H9 (cell line): ENCODE measurements around the gene TIAM2. TPM values are rescaled to one million over a fixed set of nuclear protein-coding genes. Genes with fewer than 3 reads are reported as not detected.

Experiments used
- DNase-seq: peaks from one replicate; pipeline ENCODE4 v3.0.0-alpha.2; 2017
- H2AFZ ChIP-seq: one replicate; pipeline ENCODE4 v1.6.1; 2013; ENCODE audit warnings: mild to moderate bottlenecking, low read length, control low read depth, moderate library complexity
- H2AK5ac ChIP-seq: 2 replicates; pipeline ENCODE4 v1.6.1; 2013; ENCODE audit warnings: low read length, control low read depth, mixed read lengths; ENCODE audit not compliant: insufficient read length
- H2BK120ac ChIP-seq: one replicate; pipeline ENCODE4 v1.6.1; 2013; ENCODE audit warnings: low read depth, mild to moderate bottlenecking, low read length, control low read depth, inconsistent platforms; ENCODE audit not compliant: poor library complexity, severe bottlenecking
- H2BK12ac ChIP-seq: 2 replicates; pipeline ENCODE4 v1.6.1; 2013; ENCODE audit warnings: low read length, control low read depth, mixed read lengths, low read depth; ENCODE audit not compliant: insufficient read length
- H2BK15ac ChIP-seq: 2 replicates; pipeline ENCODE4 v1.6.1; 2013; ENCODE audit warnings: low read depth, low read length, control low read depth
- H2BK20ac ChIP-seq: one replicate; pipeline ENCODE4 v1.6.1; 2013; ENCODE audit warnings: low read depth, mild to moderate bottlenecking, low read length, control low read depth, inconsistent platforms; ENCODE audit not compliant: poor library complexity, severe bottlenecking
- H2BK5ac ChIP-seq: 2 replicates; pipeline ENCODE4 v1.6.1; 2013; ENCODE audit warnings: low read length, control low read depth, mixed read lengths; ENCODE audit not compliant: insufficient read length
- H3K14ac ChIP-seq: 2 replicates; pipeline ENCODE4 v1.6.1; 2013; ENCODE audit warnings: low read length, control low read depth; ENCODE audit not compliant: insufficient read depth
- H3K18ac ChIP-seq: 2 replicates; pipeline ENCODE4 v1.6.1; 2013; ENCODE audit warnings: low read depth, mild to moderate bottlenecking, mixed read lengths, low read length, control low read depth; ENCODE audit not compliant: insufficient read length
- H3K23ac ChIP-seq: 2 replicates; pipeline ENCODE4 v1.6.1; 2013; ENCODE audit warnings: low read length, control low read depth, mixed read lengths, low read depth; ENCODE audit not compliant: insufficient read length
- H3K23me2 ChIP-seq: 2 replicates; pipeline ENCODE4 v1.6.1; 2013; ENCODE audit warnings: low read depth, mild to moderate bottlenecking, mixed read lengths, low read length, control low read depth; ENCODE audit not compliant: insufficient read length, poor library complexity, severe bottlenecking
- H3K27ac ChIP-seq: 2 replicates; pipeline ENCODE4 v1.5.1; 2013; ENCODE audit warnings: low read length, control low read depth, mixed read lengths, low read depth; ENCODE audit not compliant: insufficient read length
- H3K27me3 ChIP-seq: 2 replicates; pipeline ENCODE4 v1.6.1; 2013; ENCODE audit warnings: low read length, control low read depth, inconsistent platforms; ENCODE audit not compliant: insufficient read depth
- H3K4ac ChIP-seq: 2 replicates; pipeline ENCODE4 v1.6.1; 2013; ENCODE audit warnings: low read depth, mild to moderate bottlenecking, control low read depth, inconsistent platforms, low read length, moderate library complexity
- H3K4me1 ChIP-seq: 2 replicates; pipeline ENCODE4 v1.6.1; 2013; ENCODE audit warnings: low read length, control low read depth, inconsistent platforms; ENCODE audit not compliant: insufficient read depth
- H3K4me2 ChIP-seq: 2 replicates; pipeline ENCODE4 v1.6.1; 2013; ENCODE audit warnings: low read length, control low read depth, mixed read lengths; ENCODE audit not compliant: insufficient read length, insufficient read depth
- H3K56ac ChIP-seq: 2 replicates; pipeline ENCODE4 v1.6.1; 2013; ENCODE audit warnings: low read depth, mild to moderate bottlenecking, mixed read lengths, low read length, control low read depth; ENCODE audit not compliant: insufficient read length
- H3K79me1 ChIP-seq: 2 replicates; pipeline ENCODE4 v1.6.1; 2013; ENCODE audit warnings: low read depth, mild to moderate bottlenecking, moderate library complexity, low read length, control low read depth, inconsistent platforms; ENCODE audit not compliant: insufficient read depth, poor library complexity, severe bottlenecking
- H3K79me2 ChIP-seq: 2 replicates; pipeline ENCODE4 v1.6.1; 2013; ENCODE audit warnings: low read length, control low read depth, inconsistent platforms; ENCODE audit not compliant: insufficient read depth
- H3K9ac ChIP-seq: 2 replicates; pipeline ENCODE4 v1.6.1; 2013; ENCODE audit warnings: low read length, control low read depth, mixed read lengths; ENCODE audit not compliant: insufficient read length; ENCODE audit errors: extremely low read depth
- H3K9me3 ChIP-seq: one replicate; pipeline ENCODE4 v1.6.1; 2013; ENCODE audit warnings: low read depth, low read length, inconsistent platforms; ENCODE audit not compliant: control insufficient read depth
- H3T11ph ChIP-seq: one replicate; pipeline ENCODE4 v1.6.1; 2013; ENCODE audit warnings: mild to moderate bottlenecking, low read length, control low read depth, inconsistent platforms
- H4K20me1 ChIP-seq: one replicate; pipeline ENCODE4 v1.6.1; 2013; ENCODE audit not compliant: control insufficient read depth, insufficient read length, insufficient read depth
- H4K5ac ChIP-seq: 2 replicates; pipeline ENCODE4 v1.6.1; 2013; ENCODE audit warnings: low read depth, mild to moderate bottlenecking, mixed read lengths, low read length, control low read depth; ENCODE audit not compliant: insufficient read length
- H4K8ac ChIP-seq: replicated peaks from 2 replicates; pipeline ENCODE4 v1.6.1; 2013; ENCODE audit warnings: low read length, control low read depth, mixed read lengths, low read depth; ENCODE audit not compliant: insufficient read length
- H4K91ac ChIP-seq: 2 replicates; pipeline ENCODE4 v1.6.1; 2013; ENCODE audit warnings: low read depth, mild to moderate bottlenecking, moderate library complexity, mixed read lengths, low read length, control low read depth; ENCODE audit not compliant: insufficient read length
- H3K27ac Mint-ChIP-seq, 3 experiments: 2 replicates in 2 of 3; 3 replicates in 1 of 3; pipeline ENCODE4 v1.8.0; 2020 to 2021; ENCODE audit warnings: mixed read lengths in 3 of 3, mild to moderate bottlenecking in 1 of 3, moderate library complexity in 1 of 3
- H3K27me3 Mint-ChIP-seq: 2 replicates; pipeline ENCODE4 v1.8.0; 2021; ENCODE audit warnings: low read depth, mild to moderate bottlenecking, moderate library complexity, mixed read lengths
- H3K36me3 Mint-ChIP-seq, 3 experiments: 2 replicates in 2 of 3; 3 replicates in 1 of 3; pipeline ENCODE4 v1.8.0; 2020 to 2021; ENCODE audit warnings: low read depth in 3 of 3, mixed read lengths in 3 of 3; ENCODE audit not compliant: insufficient read depth in 1 of 3
- H3K4me1 Mint-ChIP-seq, 2 experiments: 2 replicates each; pipeline ENCODE4 v1.8.0; 2020; ENCODE audit warnings: mixed read lengths in 2 of 2
- H3K4me3 Mint-ChIP-seq, 2 experiments: 2 replicates in 1 of 2; 3 replicates in 1 of 2; pipeline ENCODE4 v1.8.0; 2020 to 2021; ENCODE audit warnings: mild to moderate bottlenecking in 2 of 2, mixed read lengths in 2 of 2, moderate library complexity in 1 of 2
- H3K9me3 Mint-ChIP-seq, 2 experiments: 2 replicates in 1 of 2; 3 replicates in 1 of 2; pipeline ENCODE4 v1.8.0; 2020; ENCODE audit warnings: mild to moderate bottlenecking in 2 of 2, mixed read lengths in 2 of 2, moderate library complexity in 1 of 2
- WGBS: extraction: QIAGEN DNeasy Blood & Tissue Kit; methylation state at CpG from one replicate; pipeline ENCODE4 v1.1.7; 2013; ENCODE audit warnings: missing lambda C conversion rate, low lambda C conversion rate, mixed read lengths; ENCODE audit not compliant: insufficient read length; ENCODE audit errors: extremely low coverage; 5-methylcytosine and 5-hydroxymethylcytosine counted together
- total RNA-seq: library from RNA; stranded (reverse); gene quantifications from 2 replicates; pipeline ENCODE4 v1.2.1, GENCODE V29; 2021
- TF ChIP-seq, protein P1 (sequence below): fragments of 200-600 bp; sonication (generic); conservative IDR thresholded peaks from 3 replicates; pipeline ENCODE4 v1.8.0; 2021; ENCODE audit warnings: antibody characterized with exemption, mild to moderate bottlenecking

The TIAM2 gene
- total RNA-seq, 1 experiment from 2014 or later: 6.3 TPM

DNA sequence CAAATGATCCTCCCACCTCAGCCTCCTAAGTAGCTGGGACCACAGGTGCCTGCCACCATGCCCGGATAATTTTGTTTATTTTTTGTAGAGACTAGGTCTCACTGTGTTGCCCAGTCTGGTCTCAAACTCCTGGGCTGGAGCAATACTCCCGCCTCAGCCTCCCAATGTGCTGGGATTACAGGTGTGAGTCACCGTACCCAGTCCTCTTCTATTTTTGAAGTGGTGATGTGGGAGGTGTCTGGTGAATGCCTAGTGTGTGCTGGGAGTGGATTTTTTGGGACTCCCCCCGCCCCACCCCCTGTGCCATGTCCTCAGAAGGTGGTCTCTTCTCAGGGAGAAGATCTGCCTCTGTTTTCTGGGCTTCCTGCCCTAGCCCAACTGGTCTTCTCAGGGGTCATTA lies 220.8 kb downstream of the TIAM2 start:
- Histone ChIP-seq H3K18ac (no peak overlapping the region), H3T11ph (no peak overlapping the region), H3K23me2 (no peaks in the 10 kb centered on the region), H3K4me2 (no peak overlapping the region), H2AK5ac (no peak overlapping the region), H2BK20ac (no peak overlapping the region), H2AFZ (no peak overlapping the region), H2BK15ac (no peak overlapping the region), H3K27ac (no peak overlapping the region), H3K27me3 (no peaks in the 10 kb centered on the region), H3K14ac (no peak overlapping the region), H3K4me1 (no peaks in the 10 kb centered on the region), H4K91ac (no peak overlapping the region), H3K56ac (no peak overlapping the region), H3K23ac (no peak overlapping the region), H2BK5ac (no peak overlapping the region), H2BK120ac (no peak overlapping the region), H3K4ac (no peak overlapping the region), H3K79me2 (no peaks in the 10 kb centered on the region), H3K9ac (no peak overlapping the region), H2BK12ac (no peak overlapping the region), H4K8ac (no peak overlapping the region), H3K9me3 (no peaks in the 10 kb centered on the region), H4K20me1 (no peaks in the 10 kb centered on the region), H4K5ac (no peak overlapping the region), H3K79me1 (no peaks in the 10 kb centered on the region)
- H3K9me3 Mint-ChIP-seq: peaks cover 0 to 5% of the 10 kb centered on the region in 2 experiments; a peak in 3 of 5 replicates
- no peak overlapping the region for H3K4me3 Mint-ChIP-seq
- DNase-seq: no peak
- peaks cover 11 to 26% (median 18%) of the 10 kb centered on the region in 3 experiments for H3K36me3 Mint-ChIP-seq
- TF ChIP-seq, protein P1, sequence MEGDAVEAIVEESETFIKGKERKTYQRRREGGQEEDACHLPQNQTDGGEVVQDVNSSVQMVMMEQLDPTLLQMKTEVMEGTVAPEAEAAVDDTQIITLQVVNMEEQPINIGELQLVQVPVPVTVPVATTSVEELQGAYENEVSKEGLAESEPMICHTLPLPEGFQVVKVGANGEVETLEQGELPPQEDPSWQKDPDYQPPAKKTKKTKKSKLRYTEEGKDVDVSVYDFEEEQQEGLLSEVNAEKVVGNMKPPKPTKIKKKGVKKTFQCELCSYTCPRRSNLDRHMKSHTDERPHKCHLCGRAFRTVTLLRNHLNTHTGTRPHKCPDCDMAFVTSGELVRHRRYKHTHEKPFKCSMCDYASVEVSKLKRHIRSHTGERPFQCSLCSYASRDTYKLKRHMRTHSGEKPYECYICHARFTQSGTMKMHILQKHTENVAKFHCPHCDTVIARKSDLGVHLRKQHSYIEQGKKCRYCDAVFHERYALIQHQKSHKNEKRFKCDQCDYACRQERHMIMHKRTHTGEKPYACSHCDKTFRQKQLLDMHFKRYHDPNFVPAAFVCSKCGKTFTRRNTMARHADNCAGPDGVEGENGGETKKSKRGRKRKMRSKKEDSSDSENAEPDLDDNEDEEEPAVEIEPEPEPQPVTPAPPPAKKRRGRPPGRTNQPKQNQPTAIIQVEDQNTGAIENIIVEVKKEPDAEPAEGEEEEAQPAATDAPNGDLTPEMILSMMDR: no peak
- no peaks in the 10 kb centered on the region for H3K27me3 Mint-ChIP-seq
- H3K27ac Mint-ChIP-seq: peak overlapping the region in 1 of 3 experiments; percentile 41; a peak in 1 of 7 replicates
- WGBS: no CpG with 5 or more reads among the region's 4 CpGs
- H3K4me1 Mint-ChIP-seq: peaks cover 12 to 14% of the 10 kb centered on the region in 2 experiments
